Activated naive CD4-positive, alpha-beta T cell treated with anti-CD3 and anti-CD28 coated beads, Interleukin-2, amount 50 U/mL, for 24 hours (primary cell): ENCODE measurements around the gene BCL11A.

Experiments
- H3K27ac Mint-ChIP-seq: one replicate; pipeline ENCODE4 v1.8.0; 2021; ENCODE audit warnings: mild to moderate bottlenecking, mixed read lengths
- H3K27me3 Mint-ChIP-seq: one replicate; pipeline ENCODE4 v1.8.0; 2021; ENCODE audit warnings: mixed read lengths
- H3K36me3 Mint-ChIP-seq: one replicate; pipeline ENCODE4 v1.8.0; 2021; ENCODE audit warnings: mixed read lengths
- H3K4me1 Mint-ChIP-seq: one replicate; pipeline ENCODE4 v1.8.0; 2021; ENCODE audit warnings: mixed read lengths
- H3K4me3 Mint-ChIP-seq: one replicate; pipeline ENCODE4 v1.8.0; 2021; ENCODE audit warnings: mild to moderate bottlenecking, mixed read lengths
- H3K9me3 Mint-ChIP-seq: one replicate; pipeline ENCODE4 v1.8.0; 2021; ENCODE audit warnings: mixed read lengths

The BCL11A gene

GRCh38 chr2:60569680-60570111 lies 16.2 kb upstream of the BCL11A start:
- Mint-ChIP-seq H3K27me3 (peaks cover 33% of the 10 kb centered on the region), H3K4me3 (peak overlapping the region; percentile 61), H3K27ac (no peak overlapping the region), H3K9me3 (no peaks in the 10 kb centered on the region), H3K4me1 (peaks cover 7% of the 10 kb centered on the region), H3K36me3 (no peaks in the 10 kb centered on the region)

DNA sequence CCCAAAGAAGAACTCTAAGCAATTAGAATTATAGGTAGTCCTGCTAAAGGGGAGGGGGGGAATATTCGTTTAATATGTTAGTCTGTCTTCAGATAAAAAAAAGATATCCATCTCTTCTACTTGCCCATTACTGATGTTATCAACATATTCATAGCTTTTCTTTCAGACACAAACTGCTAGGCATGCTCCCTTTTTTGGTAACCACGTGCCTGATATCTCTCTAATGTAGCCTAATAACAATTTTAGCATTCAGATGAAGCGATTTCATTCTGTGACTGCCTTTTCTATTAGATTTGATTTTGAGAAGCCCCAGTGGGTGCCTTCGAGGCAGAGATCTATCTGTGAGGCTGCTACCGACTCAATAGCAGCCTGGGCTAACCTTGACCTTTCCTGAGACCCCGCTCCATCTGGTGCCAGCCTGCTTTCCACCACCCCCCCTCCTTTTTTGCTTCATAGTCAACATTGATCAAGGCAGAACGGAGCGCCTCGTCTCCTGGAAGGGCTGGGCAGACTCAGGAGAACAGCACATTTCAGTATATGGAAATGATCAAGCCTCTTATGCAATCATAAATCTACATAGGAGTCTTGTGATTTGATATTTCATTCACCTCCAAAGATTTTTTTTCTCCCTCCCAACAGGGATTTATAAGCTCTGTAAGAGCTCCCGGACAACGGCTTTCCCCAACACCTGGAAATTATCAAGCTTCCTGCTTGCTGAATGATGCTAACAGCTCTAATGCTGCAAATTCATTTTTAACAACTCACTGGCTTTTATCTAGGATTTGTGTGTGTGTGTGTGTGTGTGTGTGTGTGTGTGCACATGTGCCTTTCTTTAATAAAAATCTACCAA lies 14.7 kb upstream of the BCL11A start:
- no peaks in the 10 kb centered on the region for H3K36me3 Mint-ChIP-seq
- no peak overlapping the region for H3K4me3 Mint-ChIP-seq
- H3K27ac Mint-ChIP-seq: no peak overlapping the region
- peaks cover 38% of the 10 kb centered on the region for H3K27me3 Mint-ChIP-seq
- H3K9me3 Mint-ChIP-seq: no peaks in the 10 kb centered on the region
- peaks cover 7% of the 10 kb centered on the region for H3K4me1 Mint-ChIP-seq

DNA sequence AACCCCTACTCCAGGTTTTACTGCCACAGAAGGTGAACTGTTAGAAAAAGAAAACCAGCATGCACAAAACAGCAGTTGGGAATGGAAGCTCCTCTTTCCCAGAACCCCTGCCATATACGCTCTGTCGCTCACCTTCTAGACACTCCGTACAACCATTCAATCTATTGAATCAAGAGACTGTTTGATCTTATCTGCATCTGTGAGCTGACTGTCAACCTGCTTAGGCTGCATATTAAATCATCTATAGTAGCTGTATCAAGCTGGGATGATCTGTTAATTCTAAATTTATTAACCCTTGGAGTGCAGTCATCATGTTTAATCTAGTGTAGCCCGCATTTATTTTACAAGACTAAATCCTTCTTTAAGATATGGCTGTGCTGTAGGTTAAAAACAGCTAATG lies 13.6 kb upstream of the BCL11A start:
- H3K9me3 Mint-ChIP-seq: no peaks in the 10 kb centered on the region
- no peaks in the 10 kb centered on the region for H3K36me3 Mint-ChIP-seq
- peaks cover 41% of the 10 kb centered on the region for H3K27me3 Mint-ChIP-seq
- no peak overlapping the region for H3K4me3 Mint-ChIP-seq
- H3K27ac Mint-ChIP-seq: no peak overlapping the region
- H3K4me1 Mint-ChIP-seq: peaks cover 7% of the 10 kb centered on the region

DNA sequence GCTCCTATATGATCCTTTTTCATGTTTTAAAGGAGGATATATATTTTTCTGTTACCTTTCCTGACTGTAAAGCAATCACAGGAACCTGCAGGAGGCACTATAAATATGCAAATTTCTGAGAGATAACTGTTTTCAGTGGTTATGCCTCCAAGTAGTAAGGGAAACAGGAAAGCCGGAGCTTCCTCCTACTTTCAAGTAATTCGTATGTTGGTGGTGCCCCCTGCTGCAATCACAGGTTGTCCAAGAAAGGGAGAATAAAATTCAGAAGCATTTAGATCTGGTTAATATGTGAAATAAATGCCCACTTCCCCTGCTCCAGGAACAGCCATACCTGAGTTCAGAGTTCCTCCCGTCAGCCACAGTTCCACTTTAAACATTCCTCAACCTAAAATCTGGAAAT lies 12.0 kb upstream of the BCL11A start:
- no peaks in the 10 kb centered on the region for H3K9me3 Mint-ChIP-seq
- peaks cover 40% of the 10 kb centered on the region for H3K27me3 Mint-ChIP-seq
- peaks cover 7% of the 10 kb centered on the region for H3K4me1 Mint-ChIP-seq
- H3K27ac Mint-ChIP-seq: no peak overlapping the region
- no peak overlapping the region for H3K4me3 Mint-ChIP-seq
- H3K36me3 Mint-ChIP-seq: no peaks in the 10 kb centered on the region

GRCh38 chr2:60560734-60561644 lies 7.5 kb upstream of the BCL11A start:
- no peak overlapping the region for H3K4me3 Mint-ChIP-seq
- H3K36me3 Mint-ChIP-seq: no peaks in the 10 kb centered on the region
- H3K27ac Mint-ChIP-seq: no peak overlapping the region
- H3K9me3 Mint-ChIP-seq: no peaks in the 10 kb centered on the region
- peaks cover 45% of the 10 kb centered on the region for H3K27me3 Mint-ChIP-seq
- H3K4me1 Mint-ChIP-seq: peaks cover 15% of the 10 kb centered on the region

- peaks cover 25% of the 10 kb centered on the region for H3K4me1 Mint-ChIP-seq
- peaks cover 50% of the 10 kb centered on the region for H3K27me3 Mint-ChIP-seq
These were observed 6.4 kb upstream of the BCL11A start for GRCh38 chr2:60559880-60560279.

GRCh38 chr2:60558536-60558935 lies 5.1 kb upstream of the BCL11A start:
- Mint-ChIP-seq H3K27me3 (peaks cover 45% of the 10 kb centered on the region), H3K27ac (no peak overlapping the region), H3K9me3 (no peaks in the 10 kb centered on the region), H3K36me3 (no peaks in the 10 kb centered on the region), H3K4me3 (no peak overlapping the region), H3K4me1 (peaks cover 26% of the 10 kb centered on the region)

More at GRCh38 chr2:60559880-60560279, 6.4 kb upstream of the BCL11A start:
- Mint-ChIP-seq H3K36me3 (no peaks in the 10 kb centered on the region), H3K9me3 (no peaks in the 10 kb centered on the region), H3K27ac (no peak overlapping the region), H3K4me3 (no peak overlapping the region)

DNA sequence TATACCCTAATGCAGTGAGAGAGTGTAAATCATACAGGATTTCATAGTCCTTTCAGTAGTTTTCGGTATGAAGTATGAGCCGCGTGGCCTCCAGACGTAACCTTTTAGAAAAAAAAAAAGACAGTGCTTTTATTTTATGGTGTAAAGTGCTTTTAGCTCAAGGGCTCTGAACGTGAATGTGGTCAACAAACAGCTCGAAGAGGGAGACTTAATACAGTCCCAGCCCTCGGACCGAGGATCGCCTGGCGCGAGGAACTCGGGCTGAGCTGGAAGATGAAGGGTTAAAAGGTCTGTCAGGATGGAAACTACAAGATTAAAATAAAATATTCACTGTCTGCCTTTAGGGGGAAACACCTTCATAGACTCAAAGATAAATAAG lies 4.0 kb upstream of the BCL11A start:
- H3K9me3 Mint-ChIP-seq: no peaks in the 10 kb centered on the region
- no peak overlapping the region for H3K27ac Mint-ChIP-seq

DNA sequence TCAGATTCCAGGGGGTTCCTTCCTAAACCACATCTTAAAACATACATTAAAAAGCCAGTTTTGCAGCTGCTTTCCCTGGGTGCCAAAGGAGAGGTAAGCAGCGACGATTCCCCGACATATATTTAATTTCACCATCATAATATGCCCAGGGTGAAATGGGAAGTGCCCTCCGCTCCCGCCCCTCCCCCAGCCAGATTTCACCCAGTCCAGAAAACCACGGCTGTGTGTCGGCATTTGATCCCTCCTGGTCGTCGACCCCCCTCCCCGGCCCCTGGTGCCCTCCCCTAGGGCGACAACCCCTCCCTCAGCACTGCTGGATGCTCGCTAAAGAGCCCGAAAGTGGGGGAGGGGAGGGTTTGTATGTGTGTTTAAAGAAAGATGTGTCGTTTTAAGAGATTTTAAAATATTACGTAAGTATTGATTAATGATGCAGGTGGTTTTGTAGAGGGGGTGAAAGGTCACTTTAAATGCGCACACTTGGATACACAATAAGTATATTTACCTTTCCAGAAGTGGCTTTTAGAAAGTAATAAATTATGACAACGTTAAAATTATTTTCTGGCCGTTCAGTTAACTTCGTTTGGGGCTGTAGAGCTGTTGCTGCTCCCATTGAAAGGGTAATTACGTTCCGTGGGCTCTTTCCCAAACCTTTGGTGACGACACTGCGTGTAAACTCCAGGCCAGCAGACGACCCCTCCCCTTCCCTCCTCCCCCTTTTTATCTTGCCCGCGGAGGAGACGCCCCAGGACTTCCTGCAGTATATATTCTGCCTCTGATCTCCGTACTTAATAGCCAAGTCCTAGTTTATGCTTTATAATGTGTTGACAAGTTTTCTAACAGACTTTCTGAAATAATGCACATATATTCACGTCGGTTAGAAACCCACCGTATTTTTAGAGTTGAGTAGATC lies 3.4 kb upstream of the BCL11A start:
- Mint-ChIP-seq H3K4me3 (peak overlapping the region; percentile 70), H3K27me3 (peaks cover 44% of the 10 kb centered on the region), H3K36me3 (no peaks in the 10 kb centered on the region)

More for the DNA sequence above, 4.0 kb upstream of the BCL11A start:
- H3K4me3 Mint-ChIP-seq: peak overlapping the region; percentile 70
- H3K36me3 Mint-ChIP-seq: no peaks in the 10 kb centered on the region
- H3K4me1 Mint-ChIP-seq: peaks cover 31% of the 10 kb centered on the region
- peaks cover 42% of the 10 kb centered on the region for H3K27me3 Mint-ChIP-seq

DNA sequence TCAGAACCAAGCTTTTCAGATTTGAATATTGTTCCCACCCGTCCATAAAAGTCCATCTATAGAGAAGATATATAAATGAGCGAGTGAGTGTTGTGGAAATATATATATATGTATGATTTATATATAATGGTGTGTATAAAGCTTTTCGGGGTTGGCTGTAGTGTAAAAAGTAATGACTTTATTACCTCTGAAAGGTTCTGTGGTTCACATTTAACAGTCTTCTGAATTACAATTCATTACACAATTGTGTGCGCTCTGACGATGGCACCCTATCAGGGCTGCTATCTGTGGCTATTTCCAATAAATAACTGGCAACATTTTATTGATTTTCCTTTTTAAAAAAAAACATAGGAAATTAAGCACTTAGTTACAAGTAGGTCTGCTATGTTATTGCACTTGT lies 2.7 kb upstream of the BCL11A start:
- Mint-ChIP-seq H3K27ac (no peak overlapping the region), H3K4me3 (no peak overlapping the region), H3K4me1 (peaks cover 37% of the 10 kb centered on the region), H3K27me3 (peaks cover 41% of the 10 kb centered on the region), H3K36me3 (no peaks in the 10 kb centered on the region), H3K9me3 (no peaks in the 10 kb centered on the region)

More for the DNA sequence above, 3.4 kb upstream of the BCL11A start:
- peaks cover 36% of the 10 kb centered on the region for H3K4me1 Mint-ChIP-seq
- H3K9me3 Mint-ChIP-seq: no peaks in the 10 kb centered on the region
- no peak overlapping the region for H3K27ac Mint-ChIP-seq

GRCh38 chr2:60555783-60556139 lies 2.3 kb upstream of the BCL11A start:
- no peaks in the 10 kb centered on the region for H3K9me3 Mint-ChIP-seq
- H3K27me3 Mint-ChIP-seq: peaks cover 42% of the 10 kb centered on the region
- H3K27ac Mint-ChIP-seq: peak overlapping the region; percentile 42
- peak overlapping the region; percentile 84 for H3K4me3 Mint-ChIP-seq
- H3K4me1 Mint-ChIP-seq: peaks cover 37% of the 10 kb centered on the region
- H3K36me3 Mint-ChIP-seq: no peaks in the 10 kb centered on the region

DNA sequence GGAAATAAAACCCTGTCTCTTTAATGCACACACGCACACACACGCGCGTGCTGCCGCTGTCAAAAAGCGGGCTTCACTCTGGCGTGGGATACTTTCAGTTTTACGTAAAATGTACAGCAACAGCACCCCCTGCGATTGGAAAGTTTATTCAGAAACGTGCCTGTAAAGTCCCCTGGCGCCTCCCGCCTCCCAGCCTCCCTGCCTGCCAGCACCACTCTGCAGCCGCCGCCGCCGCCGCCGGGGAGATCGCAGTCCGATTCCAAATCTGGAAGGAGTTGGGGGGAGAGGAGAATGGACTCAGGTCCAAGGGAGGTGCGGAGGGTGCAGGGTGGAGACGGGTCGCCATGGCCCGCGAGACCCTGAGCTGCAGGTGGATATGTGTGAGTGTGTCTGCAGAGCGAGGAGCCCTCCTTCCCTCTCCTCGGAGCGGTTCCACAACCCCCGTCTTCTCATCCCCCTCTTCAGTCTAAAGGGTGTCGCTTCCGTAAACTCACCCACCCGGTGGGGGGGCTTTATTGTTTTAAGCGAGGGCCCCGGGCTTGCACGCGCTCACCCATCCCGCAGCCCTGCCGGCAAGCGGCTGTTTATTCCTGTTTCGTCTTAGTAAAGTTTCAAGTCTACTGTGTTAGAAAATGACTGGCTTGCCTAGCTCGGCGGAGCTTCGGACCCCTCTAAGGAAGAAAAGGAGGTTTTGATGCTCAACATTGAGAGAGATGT lies 1.8 kb upstream of the BCL11A start:
- Mint-ChIP-seq H3K36me3 (no peaks in the 10 kb centered on the region), H3K4me3 (peak overlapping the region; percentile 84), H3K4me1 (peaks cover 39% of the 10 kb centered on the region), H3K27me3 (peaks cover 42% of the 10 kb centered on the region), H3K9me3 (no peaks in the 10 kb centered on the region), H3K27ac (peak overlapping the region; percentile 42)

DNA sequence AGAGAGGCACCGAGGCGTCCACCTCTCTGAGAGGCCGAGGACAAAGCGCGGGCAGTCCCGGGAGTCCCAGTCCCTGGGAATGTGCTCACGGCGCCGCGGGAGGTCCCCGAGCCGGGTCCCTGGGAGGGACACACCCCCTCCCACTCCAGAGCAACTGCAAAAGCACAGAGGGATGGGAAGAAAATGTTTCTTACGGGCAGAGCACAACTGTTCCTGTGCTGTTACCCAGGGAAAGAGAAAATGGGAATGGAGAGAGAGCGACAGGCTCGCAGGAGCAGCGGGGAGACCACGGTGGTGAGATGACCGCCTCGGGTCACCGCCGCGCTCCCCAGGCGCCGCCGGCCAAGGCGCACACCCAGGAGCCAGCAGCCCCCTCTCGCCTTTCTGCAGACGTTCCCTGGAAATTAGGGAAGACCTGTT lies 1.2 kb upstream of the BCL11A start:
- Mint-ChIP-seq H3K36me3 (no peaks in the 10 kb centered on the region), H3K27ac (no peak overlapping the region), H3K9me3 (no peaks in the 10 kb centered on the region), H3K27me3 (peaks cover 44% of the 10 kb centered on the region), H3K4me1 (peaks cover 45% of the 10 kb centered on the region), H3K4me3 (peak overlapping the region; percentile 84)

DNA sequence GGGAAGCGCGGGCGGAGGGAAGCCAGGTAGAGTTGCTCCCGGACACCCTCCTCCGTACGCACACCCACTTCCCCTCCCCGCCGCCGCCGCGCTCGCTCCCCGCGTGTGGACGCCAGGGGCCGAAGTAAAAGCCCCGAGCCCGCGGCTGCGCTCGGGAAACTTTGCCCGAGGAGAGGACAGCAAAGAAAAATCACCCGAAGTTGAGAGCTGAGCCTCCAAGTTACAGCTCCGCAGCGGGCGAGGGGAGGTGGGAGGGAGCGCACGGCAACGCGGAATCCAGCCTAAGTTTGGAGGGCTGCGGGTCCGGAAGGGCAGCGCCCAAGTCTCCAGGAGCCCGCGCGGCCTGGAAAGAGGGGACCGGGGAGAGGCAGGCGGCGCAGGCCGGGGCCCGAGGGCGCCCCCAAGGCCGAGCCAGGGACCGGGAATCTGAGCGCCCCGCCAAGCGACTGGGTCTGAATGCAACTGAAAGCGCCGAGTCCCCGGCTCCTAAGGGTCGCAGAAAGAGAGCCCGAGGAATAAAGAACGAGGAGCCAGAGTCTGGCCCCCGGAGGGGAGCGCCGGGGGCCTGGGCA lies 706 bp upstream of the BCL11A start:
- no peaks in the 10 kb centered on the region for H3K9me3 Mint-ChIP-seq
- peak overlapping the region; percentile 84 for H3K4me3 Mint-ChIP-seq
- H3K4me1 Mint-ChIP-seq: peaks cover 47% of the 10 kb centered on the region
- H3K36me3 Mint-ChIP-seq: no peaks in the 10 kb centered on the region
- peaks cover 40% of the 10 kb centered on the region for H3K27me3 Mint-ChIP-seq
- no peak overlapping the region for H3K27ac Mint-ChIP-seq
